Stimulated activated CD4-positive, alpha-beta T cell treated with anti-CD3 and anti-CD28 coated beads, Interleukin-1b, Interleukin-23, amount 100 ng/mL, for 4 hours (primary cell): ENCODE results near the gene POTEJ.
"Not testable (repeated sequence)": the region's sequence is repeated elsewhere in the genome, so short reads cannot be mapped to it uniquely, and the experiment has no call there.

Experiments used
- DNase-seq, 2 donors: peaks; one replicate each; pipeline ENCODE4 v3.0.0-alpha.2; 2020; ENCODE audit warnings: low read depth in 2 of 2

POTEJ gene

GRCh38 chr2:130611140-130611539 is at the start of gene POTEJ:
POTEJ (plus strand) TSS chr2:130611440; CDS start chr2:130611533, 93 bp downstream.
- not testable (repeated sequence) for DNase-seq

GRCh38 chr2:130566165-130566564 is 45.1 kb upstream of the POTEJ start:
- not testable (repeated sequence) for DNase-seq

- not testable (repeated sequence) for DNase-seq
These were observed 39.3 kb upstream of the POTEJ start for GRCh38 chr2:130571929-130572328.

GRCh38 chr2:130574230-130574629 is 37.0 kb upstream of the POTEJ start:
- DNase-seq: not testable (repeated sequence)

- DNase-seq: not testable (repeated sequence)
These were observed 34.9 kb upstream of the POTEJ start for GRCh38 chr2:130576209-130576784.

- not testable (repeated sequence) for DNase-seq
These were observed 33.7 kb upstream of the POTEJ start for GRCh38 chr2:130577559-130577958.

GRCh38 chr2:130579121-130579520 is 32.1 kb upstream of the POTEJ start:
- DNase-seq: not testable (repeated sequence)

GRCh38 chr2:130581491-130581890 is 29.7 kb upstream of the POTEJ start:
- not testable (repeated sequence) for DNase-seq

- not testable (repeated sequence) for DNase-seq
These were observed 28.3 kb upstream of the POTEJ start for GRCh38 chr2:130582970-130583369.

- DNase-seq: not testable (repeated sequence)
These were observed 27.7 kb upstream of the POTEJ start for GRCh38 chr2:130583582-130583981.

GRCh38 chr2:130584726-130585125 is 26.5 kb upstream of the POTEJ start:
- not testable (repeated sequence) for DNase-seq

GRCh38 chr2:130588688-130589458 is 22.4 kb upstream of the POTEJ start:
- DNase-seq: not testable (repeated sequence)

GRCh38 chr2:130590170-130590841 is 20.9 kb upstream of the POTEJ start:
- not testable (repeated sequence) for DNase-seq

- not testable (repeated sequence) for DNase-seq
These were observed 20.3 kb upstream of the POTEJ start for GRCh38 chr2:130590842-130591359.

GRCh38 chr2:130592791-130593414 is 18.3 kb upstream of the POTEJ start:
- DNase-seq: not testable (repeated sequence)

- not testable (repeated sequence) for DNase-seq
These were observed 17.2 kb upstream of the POTEJ start for GRCh38 chr2:130594011-130594410.

GRCh38 chr2:130596757-130597156 is 14.5 kb upstream of the POTEJ start:
- not testable (repeated sequence) for DNase-seq

GRCh38 chr2:130597994-130598393 is 13.2 kb upstream of the POTEJ start:
- not testable (repeated sequence) for DNase-seq

- DNase-seq: not testable (repeated sequence)
These were observed 12.8 kb upstream of the POTEJ start for GRCh38 chr2:130598463-130598862.

- not testable (repeated sequence) for DNase-seq
These were observed 11.8 kb upstream of the POTEJ start, which contains the start of gene CFC1 for GRCh38 chr2:130599393-130599792. CFC1 (minus strand) TSS chr2:130599575; CDS start chr2:130599287, 288 bp downstream.

- DNase-seq: not testable (repeated sequence)
These were observed 11.3 kb upstream of the POTEJ start for GRCh38 chr2:130599926-130600325.
